Brain microvascular endothelial cell (primary cell): Measurements from ENCODE around the gene TMEM183A.
"Not testable (repeated sequence)": the region's sequence is repeated elsewhere in the genome, so short reads cannot be mapped to it uniquely, and the experiment has no call there.

Experiments used
- DNase-seq: peaks from one replicate; pipeline ENCODE4 v3.0.0-alpha.2; 2020
- H3K27ac ChIP-seq: fragments of 250-450 bp; sonication (Bioruptor Pico); 2 replicates; pipeline ENCODE4 v1.5.1; 2020; ENCODE audit warnings: mild to moderate bottlenecking, moderate library complexity
- H3K27me3 ChIP-seq: fragments of 250-450 bp; sonication (Bioruptor Pico); replicated peaks from 2 replicates; pipeline ENCODE4 v1.5.1; 2020; ENCODE audit warnings: mild to moderate bottlenecking
- H3K36me3 ChIP-seq: fragments of 250-450 bp; sonication (Bioruptor Pico); replicated peaks from 2 replicates; pipeline ENCODE4 v1.5.1; 2020; ENCODE audit warnings: mild to moderate bottlenecking
- H3K4me3 ChIP-seq: 2 replicates; pipeline ENCODE4 v1.5.1; 2011; ENCODE audit warnings: low read depth, mild to moderate bottlenecking, control low read depth, low read length, moderate library complexity
- CTCF ChIP-seq: IDR thresholded peaks from 2 replicates; pipeline ENCODE4 v1.5.1; 2011; ENCODE audit warnings: low read depth, mild to moderate bottlenecking, moderate library complexity, low read length, control low read depth, inconsistent platforms; ENCODE audit errors: missing control alignments
- in situ Hi-C: cut with HindIII; loops from 2 replicates; pipeline ENCODE4 v1.10.0; 2017; ENCODE audit warnings: low sequenced_read_pairs, low pct_ligation_motif_present

Gene TMEM183A

GRCh38 chr1:203009185-203009584, 2.0 kb downstream of the TMEM183A start:
- Histone ChIP-seq H3K36me3 (peaks cover 18% of the 10 kb centered on the region), H3K4me3 (no peak overlapping the region), H3K27me3 (no peaks in the 10 kb centered on the region), H3K27ac (no peak overlapping the region)
- DNase-seq: no peak
- in situ Hi-C loops: no loop called here
- no peak for TF ChIP-seq CTCF

GRCh38 chr1:203011582-203011981, 4.4 kb downstream of the TMEM183A start:
- Histone ChIP-seq H3K4me3 (no peak overlapping the region), H3K36me3 (peaks cover 42% of the 10 kb centered on the region), H3K27ac (no peak overlapping the region), H3K27me3 (no peaks in the 10 kb centered on the region)
- TF ChIP-seq CTCF: no peak
- no peak for DNase-seq
- in situ Hi-C loops: no loop called here

- in situ Hi-C loops: no loop called here
- no peaks in the 10 kb centered on the region for H3K27me3 ChIP-seq
- TF ChIP-seq CTCF: no peak
- no peak overlapping the region for H3K27ac ChIP-seq
- peaks cover 67% of the 10 kb centered on the region for H3K36me3 ChIP-seq
- H3K4me3 ChIP-seq: no peak overlapping the region
- no peak for DNase-seq
These were observed 9.9 kb downstream of the TMEM183A start for GRCh38 chr1:203017061-203017460.

- no peak for DNase-seq
- Histone ChIP-seq H3K27me3 (no peaks in the 10 kb centered on the region), H3K36me3 (peaks cover 69% of the 10 kb centered on the region), H3K27ac (no peak overlapping the region), H3K4me3 (no peak overlapping the region)
- TF ChIP-seq CTCF: no peak
- in situ Hi-C loops: no loop called here
These were observed 10.5 kb downstream of the TMEM183A start for GRCh38 chr1:203017692-203018091.

GRCh38 chr1:203022855-203023254, 15.7 kb downstream of the TMEM183A start:
- DNase-seq, H3K27ac ChIP-seq, in situ Hi-C loops, H3K4me3 ChIP-seq: not testable (repeated sequence)
- peaks cover 13% of the 10 kb centered on the region for H3K27me3 ChIP-seq
- H3K36me3 ChIP-seq: peaks cover 38% of the 10 kb centered on the region

- peaks cover 16% of the 10 kb centered on the region for H3K27me3 ChIP-seq
- H3K27ac ChIP-seq: no peak overlapping the region
- no peak for TF ChIP-seq CTCF
- DNase-seq: no peak
- in situ Hi-C loops: no loop called here
- peaks cover 25% of the 10 kb centered on the region for H3K36me3 ChIP-seq
- no peak overlapping the region for H3K4me3 ChIP-seq
These were observed 18.5 kb downstream of the TMEM183A start for GRCh38 chr1:203025686-203026030.
